ENCODE data around the gene KPTN.

The KPTN gene

DNA sequence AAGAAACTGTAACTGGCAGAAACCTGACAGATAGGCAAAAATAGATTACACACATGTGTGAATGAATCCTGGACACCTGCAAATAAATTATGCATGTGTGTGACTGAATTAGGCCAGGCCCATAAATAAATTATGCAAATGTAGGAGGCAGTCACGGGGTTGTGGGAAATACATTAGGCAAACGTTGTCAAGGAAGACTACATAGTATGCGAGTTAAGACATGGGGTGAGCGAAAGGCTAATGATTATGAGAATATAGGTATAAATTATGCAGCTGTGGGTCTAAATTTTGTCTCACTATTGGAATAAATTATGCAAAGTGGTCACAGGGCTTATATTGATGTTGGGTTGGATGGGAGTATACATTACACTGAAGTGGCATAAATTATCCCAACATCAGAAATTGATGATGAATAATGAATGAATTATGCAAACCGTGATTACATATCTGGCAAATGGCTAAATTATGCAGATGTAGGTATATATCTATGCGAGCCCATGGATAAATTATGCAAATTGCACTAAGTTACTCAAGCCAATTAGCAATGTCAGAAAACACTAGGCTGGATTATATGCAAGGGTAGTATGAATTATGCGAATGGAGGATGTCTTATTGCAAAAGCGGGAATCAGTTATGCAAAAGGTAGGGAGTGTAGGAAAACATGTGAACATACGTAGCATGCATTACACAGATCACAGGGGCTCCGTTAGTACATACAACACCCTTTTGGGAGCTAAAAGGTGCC, 19.2 kb downstream of the KPTN start:
- no peak for DNase-seq

DNA sequence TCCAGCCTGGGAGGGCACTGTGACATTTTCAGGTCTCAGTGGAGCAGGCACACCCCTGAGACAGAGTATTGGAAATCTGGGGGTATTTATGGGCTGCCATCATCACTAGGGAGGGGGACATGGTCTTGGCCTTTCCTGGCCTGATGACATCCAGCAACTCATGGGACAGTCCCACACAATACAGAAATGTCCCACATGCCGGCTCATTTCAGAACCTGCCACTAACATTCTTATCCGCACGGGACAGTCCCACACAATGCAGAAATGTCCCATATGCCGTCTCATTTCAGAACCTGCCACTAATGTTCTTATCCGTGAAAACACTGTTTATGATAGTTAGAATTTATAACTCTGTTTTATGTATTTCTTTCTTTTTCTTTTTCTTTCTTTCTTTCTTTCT, 22.1 kb downstream of the KPTN start:
- no peak for DNase-seq

DNA sequence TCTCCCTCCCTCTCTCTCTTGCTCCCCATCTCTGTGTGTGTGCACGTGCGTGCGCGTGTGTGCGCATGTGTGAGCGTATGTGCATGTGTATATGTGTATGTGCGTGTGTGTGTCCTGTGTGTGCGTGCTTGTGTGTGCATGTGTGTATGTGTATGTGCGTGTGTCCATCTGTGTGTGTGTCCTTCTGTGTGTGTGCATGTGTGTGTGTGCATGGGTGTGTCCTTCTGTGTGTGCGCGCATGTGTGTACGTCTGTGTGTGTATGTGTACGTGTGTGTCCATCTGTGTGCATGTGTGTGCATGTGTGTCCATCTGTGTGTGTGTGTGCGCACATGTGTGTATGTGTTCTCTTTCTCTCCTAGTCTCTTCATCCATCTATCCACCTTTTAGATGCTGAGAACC, 24.5 kb downstream of the KPTN start:
- no peak for DNase-seq

DNA sequence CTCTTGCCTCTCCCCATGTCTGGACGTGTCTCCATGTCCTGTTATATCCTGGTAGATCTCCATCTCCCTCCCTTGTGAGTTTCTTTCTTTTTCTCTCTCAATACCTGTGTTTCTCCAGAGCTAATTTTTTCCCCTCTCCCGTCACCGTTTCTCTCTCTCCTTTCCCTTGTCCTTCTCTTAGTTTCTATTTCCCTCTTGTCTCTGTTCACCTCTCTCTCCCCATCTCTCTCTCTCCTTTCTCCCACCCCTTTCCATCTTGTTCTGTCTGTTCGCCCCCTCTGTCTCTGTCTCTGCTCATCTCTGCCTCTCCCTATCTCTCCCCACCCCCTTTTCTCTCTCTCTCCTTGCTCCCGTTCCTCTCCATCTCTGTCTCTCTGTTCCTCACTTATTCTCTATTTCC, 25.3 kb downstream of the KPTN start:
- no peak for DNase-seq

DNA sequence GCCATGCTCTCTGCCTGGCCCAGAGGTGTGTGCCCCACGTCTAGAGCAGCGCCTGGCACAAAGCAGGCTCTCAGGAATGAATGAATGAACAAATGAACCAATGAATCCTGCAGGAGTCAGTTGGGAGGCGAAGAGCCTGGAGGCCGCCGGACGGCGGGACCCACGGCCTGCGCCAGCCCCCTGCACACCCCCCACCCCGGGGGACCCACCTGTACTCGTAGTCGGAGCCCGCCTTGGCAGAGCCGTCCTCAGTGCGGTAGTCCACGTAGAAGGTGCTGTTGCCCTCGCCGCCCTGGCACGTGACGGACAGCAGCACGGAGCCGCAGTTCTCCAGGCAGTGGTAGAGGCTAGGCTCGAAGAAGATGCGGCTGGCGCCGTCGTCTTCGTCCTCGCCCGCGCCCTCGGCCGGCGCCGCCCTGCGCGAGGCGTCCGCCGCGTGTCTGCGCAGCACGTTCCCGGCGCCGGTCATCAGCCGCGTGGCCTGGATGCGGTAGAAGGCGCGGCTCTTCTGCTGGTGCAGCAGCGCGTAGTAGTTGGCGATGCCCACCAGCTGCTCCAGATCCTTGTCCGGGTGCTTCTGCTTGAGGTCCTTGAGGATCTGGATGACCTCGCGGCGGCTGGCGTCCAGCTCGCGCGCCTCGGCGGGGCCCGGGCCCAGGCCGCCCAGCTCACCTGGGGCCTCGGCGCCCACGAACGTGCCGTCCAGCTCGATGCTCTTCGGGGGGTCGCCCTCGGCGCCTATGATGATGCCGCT, 27.1 kb downstream of the KPTN start:
- DNase-seq: no peak

DNA sequence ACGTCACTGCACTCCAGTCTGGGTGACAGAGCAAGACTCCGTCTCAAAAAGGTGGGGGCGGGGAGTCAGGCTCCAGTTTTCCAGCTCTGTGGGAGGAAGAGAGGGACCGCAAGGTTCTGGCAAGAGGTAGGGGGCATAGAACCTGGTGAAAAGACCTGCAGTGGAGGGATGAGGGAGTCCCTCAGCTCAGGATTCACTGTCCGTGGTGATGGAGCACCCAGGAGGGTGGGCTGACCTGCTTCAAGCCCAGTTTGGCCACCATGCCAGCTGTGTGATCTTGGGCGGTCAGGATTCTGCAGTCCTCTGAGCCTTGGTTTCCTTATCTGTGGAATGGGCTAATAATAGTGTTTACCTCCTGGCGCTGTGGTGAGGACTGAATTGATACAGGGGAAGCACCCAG, 33.5 kb downstream of the KPTN start:
- no peak for DNase-seq

DNA sequence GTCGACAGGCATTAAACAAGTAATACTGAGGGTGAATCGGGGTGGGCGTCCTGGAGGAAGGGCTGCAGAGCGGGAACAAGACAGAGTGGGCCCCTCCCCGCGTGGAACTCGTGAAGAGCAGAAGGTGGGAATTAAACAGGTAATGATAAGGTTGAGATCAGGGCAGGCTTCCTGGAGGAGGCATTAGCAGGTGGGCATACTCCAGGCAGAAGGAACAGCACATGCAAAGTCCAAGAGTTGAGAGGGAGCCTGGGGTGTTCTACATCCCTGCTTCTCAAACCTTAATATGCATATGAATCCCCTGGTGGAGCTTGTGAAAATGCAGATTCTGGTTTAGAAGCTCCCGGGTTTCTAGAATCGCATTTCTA, 35.7 kb downstream of the KPTN start:
- DNase-seq: no peak

DNA sequence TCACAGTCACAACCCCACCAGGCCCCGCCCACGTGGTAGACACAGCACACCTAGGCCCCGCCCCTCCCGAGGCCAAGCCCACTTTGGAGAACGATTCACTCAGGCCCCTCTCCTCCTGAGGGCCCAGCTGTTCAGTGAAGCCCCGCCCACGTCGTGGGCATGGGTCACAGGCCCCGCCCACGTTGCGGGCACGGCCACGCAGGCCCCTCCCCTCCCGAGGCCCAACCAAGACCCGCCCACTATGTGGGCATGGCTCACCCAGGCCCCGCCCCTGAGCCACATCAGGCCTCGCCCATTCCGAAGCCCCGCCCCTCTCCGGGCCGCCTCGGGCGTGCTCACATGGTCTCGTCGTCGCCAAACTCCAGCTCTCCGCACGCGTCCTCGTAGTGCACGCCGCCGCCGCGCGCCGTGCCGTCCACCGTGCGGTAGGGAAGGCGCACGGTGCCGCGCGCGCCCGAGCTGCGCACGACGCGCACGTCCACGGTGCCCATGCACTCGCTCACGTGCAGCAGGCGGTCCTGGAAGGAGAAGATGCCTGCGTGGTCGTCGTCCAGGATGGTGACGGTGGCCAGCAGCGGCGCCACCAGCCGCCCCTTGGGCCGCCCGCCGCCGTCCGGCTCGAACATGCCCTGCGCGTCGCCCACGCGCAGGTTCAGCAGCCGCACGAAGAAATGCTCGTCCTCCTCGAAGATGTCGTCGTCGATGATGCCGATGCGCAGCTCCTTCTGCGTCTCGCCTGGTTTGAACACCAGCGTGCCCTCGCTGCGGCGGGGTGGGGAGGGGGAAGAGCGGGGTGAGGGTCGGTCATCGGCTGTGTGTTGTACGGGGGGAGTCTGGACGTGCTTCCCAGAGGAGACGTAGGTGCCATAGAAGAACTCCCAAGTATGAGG, 36.3 kb downstream of the KPTN start:
- DNase-seq: no peak

DNA sequence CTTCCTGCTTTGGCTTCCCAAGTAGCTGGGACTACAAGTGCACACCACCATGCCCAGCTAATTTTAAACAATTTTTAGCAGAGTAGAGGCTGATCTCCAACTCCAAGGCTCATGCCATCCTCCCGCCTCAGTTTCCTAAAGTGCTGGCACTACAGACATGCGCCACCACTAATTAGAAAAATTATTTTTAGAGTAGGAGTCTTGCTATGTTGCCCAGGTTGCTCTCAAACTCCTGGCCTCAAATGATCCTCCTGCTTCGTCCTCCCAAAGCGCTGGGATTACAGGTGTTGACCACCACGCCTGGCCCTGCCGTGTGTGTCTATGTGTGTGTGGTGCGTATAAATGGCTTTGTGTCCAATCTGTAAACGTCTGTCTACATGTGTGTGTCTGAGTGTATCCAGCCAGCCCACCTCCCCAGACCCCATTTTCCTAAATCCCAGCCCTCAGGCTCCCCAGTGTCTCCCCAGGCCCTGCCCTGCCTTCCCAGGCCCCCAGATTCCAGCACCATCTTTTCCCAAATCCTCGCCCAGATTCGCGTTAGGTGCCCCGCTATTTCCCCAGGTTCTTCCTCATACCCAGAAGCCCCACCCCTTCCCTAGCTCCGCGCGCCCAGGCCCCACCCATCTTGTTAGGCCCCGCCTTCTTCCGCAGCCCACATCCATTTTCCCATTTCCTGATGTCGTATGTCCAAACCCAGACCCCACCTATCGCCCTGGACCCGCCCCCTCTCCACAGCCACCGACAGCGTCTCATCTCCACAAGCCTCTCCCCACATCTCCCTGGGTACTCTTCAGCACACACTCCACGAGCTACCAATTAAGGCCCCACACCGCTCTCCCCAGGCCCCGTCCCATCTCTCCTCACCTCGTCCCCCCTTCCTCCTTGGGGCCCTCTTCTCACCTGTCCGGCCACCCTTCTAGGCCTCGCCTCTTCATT, 37.2 kb downstream of the KPTN start:
- DNase-seq: no peak

DNA sequence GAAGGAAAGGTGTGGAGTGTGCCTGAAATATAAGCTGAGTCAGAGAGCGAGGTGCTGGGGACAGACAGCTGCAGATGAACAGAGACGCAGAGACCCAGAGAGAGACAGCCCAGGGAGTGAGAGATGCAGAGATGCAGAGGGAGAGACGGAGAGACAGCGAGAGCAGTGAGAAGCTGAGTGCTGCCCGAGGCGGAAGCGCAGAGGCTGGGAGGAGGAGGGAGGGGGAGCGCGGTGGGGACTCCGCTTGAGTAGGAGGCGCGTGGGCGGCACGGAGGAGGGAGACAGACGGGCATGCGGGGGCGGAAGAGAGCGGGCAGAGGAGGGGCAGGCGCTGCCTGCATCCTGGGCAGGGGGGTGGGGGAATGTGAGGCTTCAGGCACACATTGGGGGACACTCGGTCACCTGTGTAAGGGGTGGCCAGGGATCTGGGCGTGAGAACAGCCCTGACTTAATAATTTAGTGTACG, 38.0 kb downstream of the KPTN start:
- peak; percentile 80 for DNase-seq

DNA sequence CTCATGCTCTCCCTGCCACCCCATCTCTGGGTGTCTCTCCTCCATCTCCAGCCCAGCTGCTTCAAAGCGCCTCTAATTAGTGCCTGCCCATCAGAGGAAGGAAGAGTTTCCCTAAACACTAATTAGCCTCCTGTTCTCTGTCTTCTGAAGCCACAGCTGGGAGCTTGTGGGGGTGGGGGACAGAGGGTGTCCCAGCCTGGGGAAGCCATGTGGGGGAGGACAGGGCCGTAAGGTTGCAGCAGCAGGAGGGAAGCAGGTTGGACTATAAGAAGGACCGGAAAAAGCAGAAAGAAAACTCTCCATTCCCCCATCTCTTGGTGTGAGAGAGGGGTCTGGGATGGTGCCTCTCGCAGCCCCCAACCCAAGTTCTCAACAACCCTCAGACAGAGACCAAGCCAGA, 38.5 kb downstream of the KPTN start:
- no peak for DNase-seq

DNA sequence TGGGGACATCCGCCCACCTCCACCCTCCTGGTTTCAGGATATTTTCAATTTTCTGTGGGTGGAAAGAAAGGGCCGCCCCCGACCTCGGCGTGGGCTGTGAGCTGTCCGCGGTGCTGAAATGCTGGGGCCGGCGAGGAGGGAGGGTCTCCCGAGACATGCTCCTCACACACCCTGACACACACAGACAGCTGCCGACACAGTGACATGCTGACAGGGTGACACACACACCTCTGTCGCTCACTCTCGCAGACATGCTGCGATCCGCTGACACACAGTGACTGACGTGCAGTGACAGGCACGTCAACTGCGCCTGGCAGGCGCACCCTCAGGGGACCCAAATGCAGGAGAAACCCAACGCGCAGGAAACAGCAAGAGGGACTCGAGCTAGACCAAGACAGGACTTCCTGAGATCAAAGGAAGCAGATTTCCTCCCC, 39.6 kb downstream of the KPTN start:
- DNase-seq: no peak

DNA sequence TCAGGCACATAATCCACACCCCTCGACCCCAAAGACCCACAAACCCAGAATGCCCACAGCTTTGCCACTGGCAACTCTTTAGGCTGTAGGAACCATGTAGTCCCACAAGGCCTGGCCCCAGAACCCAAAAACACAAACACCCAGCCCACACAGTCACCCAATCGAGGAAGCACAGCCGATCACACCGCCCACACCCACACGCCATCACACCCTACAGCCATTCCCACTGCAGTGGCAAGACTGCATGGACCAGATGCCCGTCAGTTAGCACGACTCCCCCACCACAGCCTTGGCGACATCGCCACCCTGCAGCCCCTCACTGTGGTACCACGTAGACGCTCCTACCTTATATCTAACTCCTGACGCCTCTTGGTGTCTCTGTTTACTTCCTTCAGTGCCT, 40.7 kb downstream of the KPTN start:
- DNase-seq: no peak

DNA sequence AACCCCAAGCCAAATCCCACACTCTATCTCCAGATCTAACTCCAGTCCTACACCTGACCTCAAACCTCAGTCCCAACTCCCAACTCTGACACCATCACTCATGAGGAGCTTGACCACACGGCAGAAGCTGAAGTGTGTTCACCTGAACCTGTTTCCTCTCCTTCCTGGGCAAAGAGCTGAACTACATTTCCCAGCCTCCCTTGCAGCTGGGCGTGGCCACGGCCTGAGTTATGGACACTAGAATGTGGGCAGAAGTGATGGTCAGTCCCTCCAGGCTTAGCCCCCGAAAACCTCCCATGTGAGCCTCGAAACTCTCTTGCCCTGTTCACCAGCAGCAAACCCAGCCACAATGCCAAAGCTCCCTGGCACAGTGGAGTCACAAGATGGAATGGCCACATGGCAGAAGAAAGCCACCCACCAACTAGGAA, 45.2 kb downstream of the KPTN start:
- no peak for DNase-seq

DNA sequence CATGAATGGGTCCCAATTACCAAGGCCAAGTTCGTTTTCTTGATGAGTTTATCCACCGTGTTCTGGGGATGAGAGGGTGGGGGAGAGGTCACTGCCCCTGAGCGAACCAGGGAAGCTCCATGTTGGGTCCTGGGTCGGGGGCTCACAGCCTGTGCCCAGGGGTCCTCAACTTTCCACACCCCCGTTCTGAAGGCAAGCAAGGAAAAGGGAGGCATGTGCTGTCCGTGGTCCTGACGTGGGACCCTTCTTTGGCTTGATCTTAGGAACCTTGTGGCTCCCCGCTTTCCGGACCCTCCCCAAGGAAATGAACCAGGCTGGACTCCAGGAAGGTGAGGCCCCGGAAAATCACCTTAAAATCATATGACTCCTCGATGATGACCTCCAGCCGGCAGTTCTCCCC, 46.5 kb downstream of the KPTN start:
- DNase-seq: no peak

DNA sequence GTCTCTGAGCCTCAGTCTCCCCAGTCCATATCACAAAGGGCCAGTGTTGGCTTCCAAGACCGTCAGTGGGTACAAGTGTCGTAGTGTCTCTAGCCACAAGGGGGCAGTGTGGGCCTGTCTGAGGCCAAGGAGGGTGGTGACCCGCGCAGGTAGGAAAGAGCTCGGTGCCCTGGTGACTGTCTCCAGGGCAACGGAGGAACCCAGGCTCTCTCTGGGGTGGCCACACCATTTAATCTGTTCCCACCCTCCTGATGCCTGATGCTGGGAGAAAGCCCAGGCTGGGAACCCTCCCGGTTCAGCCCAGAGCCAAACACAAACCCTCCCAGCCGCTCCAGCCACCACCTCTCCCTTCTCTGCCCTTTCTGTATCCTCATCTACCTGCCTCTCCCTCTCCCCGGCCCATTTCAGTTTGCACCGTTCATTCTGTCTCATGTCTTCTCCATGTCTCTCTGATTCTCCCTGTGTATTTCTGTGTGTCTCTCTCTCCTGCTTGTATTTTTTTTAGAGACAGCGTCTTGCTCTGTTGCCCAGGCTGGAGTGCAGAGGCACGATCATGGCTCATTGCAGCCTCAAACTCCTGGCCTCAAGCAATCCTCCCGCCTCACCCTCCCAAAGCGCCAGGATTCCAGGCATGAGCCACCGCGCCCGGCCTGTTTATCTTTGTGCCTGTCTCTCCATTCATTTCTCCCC, 47.2 kb downstream of the KPTN start:
- peak; percentile 79 for DNase-seq

DNA sequence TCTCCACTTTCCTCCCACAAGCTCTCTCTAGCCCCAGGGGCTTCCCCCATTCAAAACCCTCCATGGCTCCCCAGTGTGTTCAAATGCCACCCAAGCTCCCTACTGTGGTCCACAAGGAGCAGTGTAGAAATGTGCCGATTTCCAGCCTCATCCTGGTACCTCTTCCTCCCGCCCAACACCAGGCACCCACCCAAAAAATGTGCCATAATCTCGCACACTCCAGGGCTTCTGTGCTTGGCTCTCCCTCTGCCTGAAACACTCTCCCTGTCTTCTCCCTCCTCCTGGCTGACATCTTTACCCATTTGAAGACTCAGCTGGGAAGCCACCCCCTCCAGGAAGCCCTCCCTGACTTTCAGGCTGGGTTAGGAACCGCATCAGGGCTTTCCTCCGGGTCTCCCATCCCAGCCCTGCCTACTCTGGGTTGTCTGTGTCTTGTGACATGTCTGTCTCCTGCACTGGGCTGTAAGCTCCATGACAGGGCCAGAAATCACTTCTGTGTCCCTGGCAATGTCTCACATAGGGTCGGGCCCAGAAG, 48.1 kb downstream of the KPTN start:
- DNase-seq: no peak

DNA sequence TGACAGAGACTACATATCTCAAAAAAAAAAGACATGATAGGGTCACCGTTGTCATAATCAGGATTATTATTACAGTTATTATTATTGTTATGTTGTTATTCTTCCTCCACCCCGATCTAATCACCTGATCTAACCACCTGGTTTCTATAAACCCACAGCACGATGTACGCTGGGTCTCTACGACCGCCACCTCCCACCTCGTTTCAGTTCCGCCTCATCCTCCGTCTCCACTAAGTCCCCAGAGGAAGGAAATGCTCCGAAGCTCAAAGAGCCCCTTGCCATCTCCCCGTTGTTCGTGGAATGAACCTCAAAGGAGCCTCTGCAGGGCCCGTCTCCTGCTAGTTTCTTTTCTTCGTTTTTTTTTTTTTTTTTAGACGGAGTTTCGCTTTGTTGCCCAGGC, 48.8 kb downstream of the KPTN start:
- DNase-seq: no peak

DNA sequence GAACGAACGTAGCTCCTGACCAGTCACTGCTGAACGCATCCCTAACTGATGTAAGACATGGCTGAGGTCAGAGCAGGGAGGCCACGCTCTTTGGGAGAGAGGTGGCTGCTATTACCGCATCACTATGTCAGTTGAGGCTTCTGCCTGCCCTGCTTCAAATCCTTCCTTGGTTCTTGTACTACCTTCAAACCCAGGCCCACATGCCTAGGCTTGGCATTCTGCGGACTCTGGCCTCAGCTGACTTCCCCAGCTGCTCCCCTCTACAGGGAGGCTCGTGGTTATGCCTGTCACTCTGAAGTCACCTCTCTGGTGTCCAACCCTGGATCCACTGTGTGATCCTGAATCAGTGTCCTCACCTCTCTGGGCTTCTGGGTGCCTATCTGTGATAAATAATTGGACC, 49.9 kb downstream of the KPTN start:
- DNase-seq: no peak

DNA sequence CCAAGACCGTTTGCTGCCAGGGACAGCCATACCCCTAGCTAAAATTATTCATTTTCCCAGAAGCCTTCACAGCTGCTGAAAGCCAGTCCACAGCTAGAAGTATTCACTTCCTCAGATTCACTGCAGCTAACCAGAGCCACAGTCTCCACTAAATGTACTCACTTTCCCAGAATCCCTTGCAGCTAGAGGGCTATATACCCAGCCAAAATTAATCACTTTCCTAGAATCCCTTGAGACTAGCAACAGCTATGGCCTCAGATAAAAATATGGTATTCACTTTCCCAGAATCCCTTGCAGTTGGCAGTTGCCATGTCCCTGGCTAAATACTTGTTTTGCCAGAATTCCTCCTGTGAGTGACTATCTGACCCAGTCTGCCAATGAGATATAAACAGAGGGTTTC, 50.9 kb downstream of the KPTN start:
- DNase-seq: no peak

DNA sequence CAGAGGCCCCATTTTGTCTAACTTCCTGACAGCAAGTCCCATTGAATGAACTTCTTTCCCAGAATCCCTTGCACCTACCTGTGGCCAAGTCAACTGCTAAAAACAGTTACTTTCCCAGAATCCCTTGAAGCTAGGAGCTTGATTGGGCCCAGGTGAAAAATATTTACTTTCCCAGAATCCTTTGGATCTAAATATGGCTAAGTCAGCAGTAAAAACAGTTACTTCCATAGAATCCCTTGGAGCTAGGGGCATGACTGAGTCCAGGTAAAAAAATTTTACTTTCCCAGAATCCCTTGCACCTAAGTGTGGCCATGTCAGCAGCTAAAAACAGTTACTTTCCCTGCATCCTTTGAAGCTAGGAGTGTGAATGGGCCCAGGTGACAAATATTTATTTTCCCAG, 51.5 kb downstream of the KPTN start:
- DNase-seq: no peak

DNA sequence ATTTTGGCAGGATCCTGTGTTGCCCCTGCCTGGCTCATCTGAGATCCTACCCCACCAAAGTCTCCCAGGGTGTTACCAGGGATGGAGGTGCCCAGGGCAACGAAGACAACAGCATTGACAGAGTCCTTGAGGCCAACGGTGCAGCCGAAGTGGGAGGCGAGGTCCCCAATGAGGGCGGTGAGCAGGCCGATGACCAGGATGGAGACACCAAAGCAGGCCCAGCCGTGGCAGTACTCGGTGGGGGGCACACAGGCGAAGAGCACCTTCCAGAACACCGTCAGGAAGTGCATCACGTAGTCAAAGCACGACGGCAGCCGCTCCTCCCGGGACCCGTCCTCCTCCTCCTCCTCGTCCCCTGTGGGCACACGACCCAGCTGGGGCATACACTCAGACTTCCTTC, 51.9 kb downstream of the KPTN start:
- no peak for DNase-seq
